SW 1271 (cell line): ENCODE data around the gene CDH19.
"Not testable (repeated sequence)": the region's sequence is repeated elsewhere in the genome, so short reads cannot be mapped to it uniquely, and the experiment has no call there.

Experiments
- DNase-seq, 2 experiments: peaks; one replicate each; lab custom pipeline; 2025; lab: John Stamatoyannopoulos, UW

Gene CDH19

GRCh38 chr18:66562279-66562678 is 41.6 kb downstream of the CDH19 start:
- no peak for DNase-seq

GRCh38 chr18:66560094-66560493 is 43.8 kb downstream of the CDH19 start:
- peak in 1 of 2 experiments; percentile 31 for DNase-seq

- DNase-seq = no peak
Measured at GRCh38 chr18:66558773-66559172, 45.1 kb downstream of the CDH19 start.

GRCh38 chr18:66557091-66557490 is 46.8 kb downstream of the CDH19 start:
- no peak for DNase-seq

GRCh38 chr18:66555585-66555984 is 48.3 kb downstream of the CDH19 start:
- no peak for DNase-seq

- DNase-seq = no peak
Measured at GRCh38 chr18:66553824-66554223, 50.1 kb downstream of the CDH19 start.

- DNase-seq = no peak
Measured at GRCh38 chr18:66550366-66550765, 53.5 kb downstream of the CDH19 start.

- DNase-seq = no peak
Measured at GRCh38 chr18:66548747-66549146, 55.1 kb downstream of the CDH19 start.

- no peak for DNase-seq
Measured at GRCh38 chr18:66534110-66534509, 69.8 kb downstream of the CDH19 start.

- no peak for DNase-seq
Measured at GRCh38 chr18:66533693-66534092, 70.2 kb downstream of the CDH19 start.

- DNase-seq = no peak
Measured at GRCh38 chr18:66523219-66523991, 80.5 kb downstream of the CDH19 start.

GRCh38 chr18:66513996-66514395 is 89.9 kb downstream of the CDH19 start:
- no peak for DNase-seq

GRCh38 chr18:66511792-66512191 is 92.1 kb downstream of the CDH19 start:
- peak in 1 of 2 experiments; percentile 85 for DNase-seq

- DNase-seq = no peak
Measured at GRCh38 chr18:66511289-66511688, 92.6 kb downstream of the CDH19 start.

- no peak for DNase-seq
Measured at GRCh38 chr18:66510357-66511045, 93.4 kb downstream of the CDH19 start.

- DNase-seq = no peak
Measured at GRCh38 chr18:66508937-66509336, 95.0 kb downstream of the CDH19 start.

GRCh38 chr18:66506178-66506577 is 97.7 kb downstream of the CDH19 start:
- DNase-seq = no peak

- no peak for DNase-seq
Measured at GRCh38 chr18:66497351-66497750, 106.5 kb downstream of the CDH19 start.

- DNase-seq = peak in 1 of 2 experiments; percentile 42
Measured at GRCh38 chr18:66495844-66496243, 108.0 kb downstream of the CDH19 start.

GRCh38 chr18:66473882-66474281 is 130.0 kb downstream of the CDH19 start:
- no peak for DNase-seq

GRCh38 chr18:66466184-66466583 is 137.7 kb downstream of the CDH19 start:
- not testable (repeated sequence) for DNase-seq

GRCh38 chr18:66461344-66461743 is 142.5 kb downstream of the CDH19 start:
- DNase-seq = no peak

GRCh38 chr18:66457245-66457644 is 146.6 kb downstream of the CDH19 start:
- no peak for DNase-seq
